Neural cell (in vitro differentiated cells): ENCODE data around the gene BORCS5.

Experiments used
- CTCF ChIP-seq: fragments of 450-650 bp; IDR thresholded peaks from 2 replicates; pipeline ENCODE4 v1.5.1; 2014; ENCODE audit warnings: antibody characterized with exemption, mild to moderate bottlenecking, moderate library complexity; ENCODE audit not compliant: poor library complexity, severe bottlenecking
- TAF1 ChIP-seq: IDR thresholded peaks from 2 replicates; pipeline ENCODE4 v1.6.1; 2012; ENCODE audit warnings: low read depth

- TF ChIP-seq CTCF = no peak
- no peak for TF ChIP-seq TAF1
These were observed 148.9 kb downstream of the BORCS5 start for GRCh38 chr12:12505544-12506495.
